ENCODE measurements around the gene TTC9. TPM values are rescaled to one million over a fixed set of nuclear protein-coding genes. Genes with fewer than 3 reads are reported as not detected.

The TTC9 gene
- total RNA-seq, 1 donor, result 0.36 TPM

- no peak for TF ChIP-seq CTCF (IDR thresholded peaks at IDR 0.05; ENCODE audit: extremely low read depth, low read depth, low read length)
- Histone ChIP-seq H3K27me3 (ENCODE audit: insufficient read depth, low read length) (peaks cover 20% of the 10 kb centered on the region), H3K9me3 (ENCODE audit: low read depth, low read length) (no peaks in the 10 kb centered on the region), H4K20me1 (ENCODE audit: insufficient read depth, low read length) (no peaks in the 10 kb centered on the region), H3K27ac (ENCODE audit: low read depth, low read length) (no peak overlapping the region), H3K79me2 (ENCODE audit: insufficient read depth, low read length) (no peaks in the 10 kb centered on the region), H3K4me2 (ENCODE audit: insufficient read depth, low read length) (no peak overlapping the region), H3K36me3 (ENCODE audit: insufficient read depth, low read length) (no peaks in the 10 kb centered on the region), H2AFZ (ENCODE audit: low read length) (no peak overlapping the region), H3K4me3 (ENCODE audit: insufficient read depth, low read length) (no peak overlapping the region), H3K4me1 (ENCODE audit: insufficient read depth, low read length) (peaks cover 3% of the 10 kb centered on the region)
- DNase-seq (ENCODE audit: insufficient read length, low spot score, missing footprints), result no peak
These were observed 76.8 kb downstream of the TTC9 start for GRCh38 chr14:70718383-70719118.

- H3K9me3 ChIP-seq (ENCODE audit: low read depth, low read length), result no peaks in the 10 kb centered on the region
- peak; percentile 11 for DNase-seq (ENCODE audit: insufficient read length, low spot score, missing footprints)
- no peak for TF ChIP-seq CTCF (IDR thresholded peaks at IDR 0.05; ENCODE audit: extremely low read depth, low read depth, low read length)
- no peaks in the 10 kb centered on the region for H4K20me1 ChIP-seq (ENCODE audit: insufficient read depth, low read length)
- H3K36me3 ChIP-seq (ENCODE audit: insufficient read depth, low read length), result no peaks in the 10 kb centered on the region
- peaks cover 24% of the 10 kb centered on the region for H3K27me3 ChIP-seq (ENCODE audit: insufficient read depth, low read length)
- no peaks in the 10 kb centered on the region for H3K4me1 ChIP-seq (ENCODE audit: insufficient read depth, low read length)
- no peak overlapping the region for H3K4me3 ChIP-seq (ENCODE audit: insufficient read depth, low read length)
- no peaks in the 10 kb centered on the region for H3K79me2 ChIP-seq (ENCODE audit: insufficient read depth, low read length)
- no peak overlapping the region for H3K4me2 ChIP-seq (ENCODE audit: insufficient read depth, low read length)
- H3K27ac ChIP-seq (ENCODE audit: low read depth, low read length), result no peak overlapping the region
- H2AFZ ChIP-seq (ENCODE audit: low read length), result no peak overlapping the region
These were observed 79.8 kb downstream of the TTC9 start for GRCh38 chr14:70721542-70721941.

GRCh38 chr14:70722418-70722817, 80.7 kb downstream of the TTC9 start:
- Histone ChIP-seq H3K36me3 (ENCODE audit: insufficient read depth, low read length) (no peaks in the 10 kb centered on the region), H3K4me2 (ENCODE audit: insufficient read depth, low read length) (no peak overlapping the region), H3K27ac (ENCODE audit: low read depth, low read length) (no peak overlapping the region), H2AFZ (ENCODE audit: low read length) (no peak overlapping the region), H3K4me3 (ENCODE audit: insufficient read depth, low read length) (no peak overlapping the region), H3K9me3 (ENCODE audit: low read depth, low read length) (no peaks in the 10 kb centered on the region), H3K4me1 (ENCODE audit: insufficient read depth, low read length) (no peaks in the 10 kb centered on the region), H3K27me3 (ENCODE audit: insufficient read depth, low read length) (peaks cover 20% of the 10 kb centered on the region), H4K20me1 (ENCODE audit: insufficient read depth, low read length) (no peaks in the 10 kb centered on the region), H3K79me2 (ENCODE audit: insufficient read depth, low read length) (no peaks in the 10 kb centered on the region)
- DNase-seq (ENCODE audit: insufficient read length, low spot score, missing footprints), result no peak
- no peak for TF ChIP-seq CTCF (IDR thresholded peaks at IDR 0.05; ENCODE audit: extremely low read depth, low read depth, low read length)

GRCh38 chr14:70723276-70723675, 81.6 kb downstream of the TTC9 start:
- peaks cover 17% of the 10 kb centered on the region for H3K27me3 ChIP-seq (ENCODE audit: insufficient read depth, low read length)
- no peak overlapping the region for H2AFZ ChIP-seq (ENCODE audit: low read length)
- H3K79me2 ChIP-seq (ENCODE audit: insufficient read depth, low read length), result no peaks in the 10 kb centered on the region
- no peak overlapping the region for H3K4me3 ChIP-seq (ENCODE audit: insufficient read depth, low read length)
- H3K36me3 ChIP-seq (ENCODE audit: insufficient read depth, low read length), result no peaks in the 10 kb centered on the region
- H3K27ac ChIP-seq (ENCODE audit: low read depth, low read length), result no peak overlapping the region
- H3K9me3 ChIP-seq (ENCODE audit: low read depth, low read length), result no peaks in the 10 kb centered on the region
- no peak overlapping the region for H3K4me2 ChIP-seq (ENCODE audit: insufficient read depth, low read length)
- DNase-seq (ENCODE audit: insufficient read length, low spot score, missing footprints), result no peak
- no peaks in the 10 kb centered on the region for H4K20me1 ChIP-seq (ENCODE audit: insufficient read depth, low read length)
- no peaks in the 10 kb centered on the region for H3K4me1 ChIP-seq (ENCODE audit: insufficient read depth, low read length)
- TF ChIP-seq CTCF (IDR thresholded peaks at IDR 0.05; ENCODE audit: extremely low read depth, low read depth, low read length), result no peak

Measured in osteoblast (primary cell).